Heart left ventricle (tissue), 13 donors: ENCODE measurements around the gene CCDC197.

Experiments
- CTCF ChIP-seq, 12 donors: fragments of 200-600 bp; sonication (generic) in 4 of 12; IDR thresholded peaks; one replicate each; pipeline versions ENCODE4 v1.5.0 to v1.8.0; 2018 to 2022; ENCODE audit warnings: antibody characterized with exemption in 12 of 12, mild to moderate bottlenecking in 5 of 12
- POLR2A ChIP-seq, 2 donors: fragments of 450-650 bp; IDR thresholded peaks; one replicate each; pipeline ENCODE4 v1.6.1; 2017; ENCODE audit warnings: antibody characterized with exemption in 2 of 2, mild to moderate bottlenecking in 2 of 2, moderate library complexity in 2 of 2
- donor health status: ischemic (EF 13 %, LVEDD 7.1; RV severe dilation, severe dysfunction).
- donor health status: DM: no; HTN: yes; CAD: no.
- donor health status: DM: no; HTN: no; CAD: no.
- donor health status: ischemic (EF 25% LVEDD 6.9; RV normal size, moderate dysfunction).
- donor health status: ischemic (EF 25% LVEDD 5.7; RV mildly dilated, moderate dysfunction).
- donor health status: ischemic (EF 35%, LVEDD 5.7; RV mildly dilated, moderate dysfunction).
- donor health status: nonischemic (EF 11% LVEDD 7.7; RV severe dilation, severe dysfunction).
- donor health status: DM: yes; HTN: yes; CAD: no.
- donor health status: PGD.
- donor health status: ischemic (EF 29% LVEDD 5.4; RV normal size, mild dysfunction).
- donor health status: nonischemic (EF 23%, LVEDD 6.1; RV moderate dilation, normal function).

- no peak for TF ChIP-seq CTCF (IDR thresholded peaks at IDR 0.05)
- no peak for TF ChIP-seq POLR2A (IDR thresholded peaks at IDR 0.05)
These were observed 57.8 kb downstream of the CCDC197 start for GRCh38 chr14:94054936-94055335.
